GM06990 (cell line): ENCODE results near the gene RETREG1.

ENCODE experiments used
- DNase-seq: peaks from one replicate; pipeline ENCODE4 v3.0.0-alpha.2; 2011; ENCODE audit not compliant: insufficient read length; ENCODE audit errors: extremely low read depth
- H3K27me3 ChIP-seq: replicated peaks from 2 replicates; pipeline ENCODE4 v1.6.0; 2011; ENCODE audit warnings: low read length; ENCODE audit not compliant: control insufficient read depth, insufficient read depth
- H3K36me3 ChIP-seq: 2 replicates; pipeline ENCODE4 v1.5.1; 2011; ENCODE audit warnings: low read length; ENCODE audit not compliant: control insufficient read depth, insufficient read depth
- H3K4me3 ChIP-seq: replicated peaks from 2 replicates; pipeline ENCODE4 v1.5.1; 2011; ENCODE audit warnings: low read depth, mild to moderate bottlenecking, control low read depth, low read length
- TF ChIP-seq, protein P1 (sequence below): IDR thresholded peaks from 2 replicates; pipeline ENCODE4 v1.5.1; 2011; ENCODE audit warnings: low read length, control low read depth, mild to moderate bottlenecking, inconsistent platforms; ENCODE audit not compliant: insufficient read depth, poor library complexity, severe bottlenecking

Gene RETREG1

DNA sequence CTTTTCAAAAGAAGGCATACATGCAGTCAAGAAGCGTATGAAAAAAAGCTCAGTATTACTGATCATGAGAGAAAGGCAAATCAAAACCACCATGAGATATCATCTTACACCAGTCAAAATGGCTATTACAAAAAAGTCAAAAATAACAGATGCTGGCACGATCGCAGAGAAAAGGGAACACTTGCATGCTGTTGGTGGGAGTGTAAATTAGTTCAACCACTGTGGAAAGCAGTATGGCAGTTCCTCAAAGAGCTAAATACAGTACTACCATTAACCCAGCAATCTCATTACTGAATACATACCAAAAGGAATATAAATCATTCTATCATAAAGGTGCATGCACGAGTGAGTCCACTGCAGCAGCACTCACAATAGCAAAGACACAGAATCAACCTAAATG lies 24.5 kb downstream of the RETREG1 start:
- Histone ChIP-seq H3K27me3 (no peaks in the 10 kb centered on the region), H3K36me3 (no peaks in the 10 kb centered on the region), H3K4me3 (no peak overlapping the region)
- no peak for DNase-seq
- TF ChIP-seq, protein P1, sequence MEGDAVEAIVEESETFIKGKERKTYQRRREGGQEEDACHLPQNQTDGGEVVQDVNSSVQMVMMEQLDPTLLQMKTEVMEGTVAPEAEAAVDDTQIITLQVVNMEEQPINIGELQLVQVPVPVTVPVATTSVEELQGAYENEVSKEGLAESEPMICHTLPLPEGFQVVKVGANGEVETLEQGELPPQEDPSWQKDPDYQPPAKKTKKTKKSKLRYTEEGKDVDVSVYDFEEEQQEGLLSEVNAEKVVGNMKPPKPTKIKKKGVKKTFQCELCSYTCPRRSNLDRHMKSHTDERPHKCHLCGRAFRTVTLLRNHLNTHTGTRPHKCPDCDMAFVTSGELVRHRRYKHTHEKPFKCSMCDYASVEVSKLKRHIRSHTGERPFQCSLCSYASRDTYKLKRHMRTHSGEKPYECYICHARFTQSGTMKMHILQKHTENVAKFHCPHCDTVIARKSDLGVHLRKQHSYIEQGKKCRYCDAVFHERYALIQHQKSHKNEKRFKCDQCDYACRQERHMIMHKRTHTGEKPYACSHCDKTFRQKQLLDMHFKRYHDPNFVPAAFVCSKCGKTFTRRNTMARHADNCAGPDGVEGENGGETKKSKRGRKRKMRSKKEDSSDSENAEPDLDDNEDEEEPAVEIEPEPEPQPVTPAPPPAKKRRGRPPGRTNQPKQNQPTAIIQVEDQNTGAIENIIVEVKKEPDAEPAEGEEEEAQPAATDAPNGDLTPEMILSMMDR = no peak

DNA sequence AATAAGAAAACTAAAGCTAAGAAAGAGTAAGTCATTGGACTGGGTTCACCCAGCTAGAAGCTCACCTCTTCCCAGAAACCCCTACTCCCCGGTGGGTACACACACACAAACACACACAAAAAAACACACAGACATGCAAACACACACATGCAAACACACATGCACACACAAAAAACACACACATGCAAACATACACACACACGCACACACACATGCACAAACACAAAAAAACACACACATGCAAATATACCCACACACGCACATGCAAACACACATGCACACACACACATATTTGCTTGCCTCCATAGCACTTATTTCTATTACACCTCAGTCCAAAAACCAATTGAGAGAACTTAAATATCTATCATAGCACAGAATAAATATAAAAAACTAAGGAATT lies 26.1 kb downstream of the RETREG1 start:
- Histone ChIP-seq H3K27me3 (no peaks in the 10 kb centered on the region), H3K36me3 (no peaks in the 10 kb centered on the region), H3K4me3 (no peak overlapping the region)
- no peak for DNase-seq
- TF ChIP-seq, protein P1 = no peak

DNA sequence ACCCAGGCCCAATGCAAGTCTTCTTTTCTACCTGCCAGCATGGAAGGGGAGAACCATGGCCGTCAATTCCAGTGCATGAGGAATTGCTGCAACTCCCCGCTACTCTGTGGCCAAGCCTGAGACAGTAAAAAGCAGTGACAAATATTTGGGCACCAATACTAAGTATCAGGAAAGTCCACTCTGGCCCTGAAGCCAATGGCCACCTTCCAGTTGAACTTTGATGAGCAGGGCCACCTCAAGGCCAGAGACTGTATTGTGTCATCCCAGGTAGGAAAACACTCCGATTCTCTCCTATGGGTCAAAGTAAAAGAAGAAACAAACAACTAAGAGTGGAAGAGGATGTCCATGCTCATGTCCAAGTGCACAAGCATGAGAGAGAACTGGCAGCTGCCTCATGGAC lies 27.1 kb downstream of the RETREG1 start:
- Histone ChIP-seq H3K4me3 (no peak overlapping the region), H3K27me3 (no peaks in the 10 kb centered on the region), H3K36me3 (no peaks in the 10 kb centered on the region)
- DNase-seq = no peak
- TF ChIP-seq, protein P1 = no peak

DNA sequence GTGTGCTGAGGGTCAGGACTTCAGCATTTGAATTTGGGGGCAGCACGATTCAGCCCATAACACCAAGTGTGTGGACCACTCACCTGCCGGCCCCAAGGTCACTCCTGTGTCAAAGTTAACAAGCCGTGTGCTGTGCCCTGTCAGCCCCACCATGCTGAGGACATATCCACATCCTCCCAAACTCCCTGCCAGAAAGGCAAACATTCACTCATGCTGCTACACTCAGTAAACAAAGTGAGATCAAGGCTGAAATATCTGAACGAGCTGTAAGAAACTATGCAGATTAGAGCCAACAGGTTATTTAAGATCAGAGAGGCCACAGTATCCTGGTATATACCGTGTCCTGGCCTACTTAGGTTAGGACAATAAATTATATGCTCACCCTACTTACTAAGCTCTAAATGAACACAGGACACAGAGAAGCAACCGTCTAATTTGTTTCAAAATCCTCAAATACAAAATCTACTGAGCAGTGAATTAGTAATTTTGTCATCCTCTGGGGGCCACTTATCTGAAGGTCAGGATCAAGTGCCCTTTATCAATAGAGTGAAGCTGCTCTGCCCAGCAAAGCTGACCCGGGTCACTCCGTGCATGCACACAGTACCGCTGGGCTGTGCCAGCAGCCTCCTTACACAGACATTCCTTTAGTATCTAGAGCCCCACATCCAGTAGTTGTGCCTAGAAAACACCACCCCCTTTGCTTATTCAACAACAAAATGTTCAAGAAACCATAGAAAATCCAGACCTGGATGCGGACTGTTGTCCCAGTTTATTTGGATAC lies 28.2 kb downstream of the RETREG1 start:
- DNase-seq = no peak
- Histone ChIP-seq H3K4me3 (no peak overlapping the region), H3K27me3 (no peaks in the 10 kb centered on the region), H3K36me3 (no peaks in the 10 kb centered on the region)
- TF ChIP-seq, protein P1 = no peak

DNA sequence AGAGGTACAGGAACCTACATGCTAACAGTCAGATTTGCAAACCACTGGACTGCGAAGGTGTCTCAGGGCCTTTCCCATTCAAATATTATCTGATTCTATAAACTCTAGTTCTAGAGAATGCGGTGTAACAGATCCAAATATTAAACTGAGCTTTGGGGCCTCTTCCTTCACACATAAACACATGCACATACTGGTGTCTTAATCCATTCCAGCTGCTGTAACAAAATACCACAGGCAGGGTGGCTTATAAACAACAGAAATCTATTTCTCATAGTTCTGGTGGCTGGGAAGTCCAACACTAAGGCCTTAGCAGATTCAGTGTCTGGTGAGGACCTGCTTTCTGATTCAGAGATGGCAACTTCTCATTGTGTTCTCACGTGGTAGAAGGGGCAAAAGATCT lies 30.2 kb downstream of the RETREG1 start:
- DNase-seq = no peak
- Histone ChIP-seq H3K4me3 (no peak overlapping the region), H3K36me3 (no peaks in the 10 kb centered on the region), H3K27me3 (no peaks in the 10 kb centered on the region)
- TF ChIP-seq, protein P1 = no peak
